ENCODE data around the gene IL1RN.
"Not testable (repeated sequence)": the region's sequence is repeated elsewhere in the genome, so short reads cannot be mapped to it uniquely, and the experiment has no call there.

Gene IL1RN, protein sequence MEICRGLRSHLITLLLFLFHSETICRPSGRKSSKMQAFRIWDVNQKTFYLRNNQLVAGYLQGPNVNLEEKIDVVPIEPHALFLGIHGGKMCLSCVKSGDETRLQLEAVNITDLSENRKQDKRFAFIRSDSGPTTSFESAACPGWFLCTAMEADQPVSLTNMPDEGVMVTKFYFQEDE

DNA sequence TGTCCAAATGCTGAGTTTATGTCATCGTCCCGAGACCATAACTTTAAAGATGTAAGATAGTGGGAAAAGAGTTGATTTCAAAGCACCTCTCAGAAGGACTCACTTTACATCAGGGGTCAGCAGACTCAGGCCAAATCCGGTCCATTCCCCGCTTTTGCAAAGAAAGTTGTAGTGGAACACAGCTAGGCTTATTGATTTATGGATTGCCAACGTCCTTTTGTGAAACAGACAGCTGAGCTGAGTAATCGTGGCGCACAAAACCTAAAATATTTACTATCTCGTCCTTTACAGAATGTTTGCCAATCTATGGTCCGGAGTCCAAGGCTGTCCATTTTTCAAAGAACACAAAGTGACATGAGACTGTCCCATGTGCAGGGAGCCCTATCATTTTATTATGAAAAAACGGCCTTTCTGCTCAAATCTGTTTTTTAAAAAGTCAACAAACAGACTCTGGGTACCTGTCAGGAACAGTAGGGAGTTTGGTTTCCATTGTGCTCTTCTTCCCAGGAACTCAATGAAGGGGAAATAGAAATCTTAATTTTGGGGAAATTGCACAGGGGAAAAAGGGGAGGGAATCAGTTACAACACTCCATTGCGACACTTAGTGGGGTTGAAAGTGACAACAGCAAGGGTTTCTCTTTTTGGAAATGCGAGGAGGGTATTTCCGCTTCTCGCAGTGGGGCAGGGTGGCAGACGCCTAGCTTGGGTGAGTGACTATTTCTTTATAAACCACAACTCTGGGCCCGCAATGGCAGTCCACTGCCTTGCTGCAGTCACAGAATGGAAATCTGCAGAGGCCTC lies at the start of gene IL1RN:
Gene IL1RN (plus strand): TSS at position 754 of the 801 bp plus-strand sequence. CDS start 27 bp downstream, at position 781.
- DNase-seq (ENCODE audit: low read depth) = no peak

DNA sequence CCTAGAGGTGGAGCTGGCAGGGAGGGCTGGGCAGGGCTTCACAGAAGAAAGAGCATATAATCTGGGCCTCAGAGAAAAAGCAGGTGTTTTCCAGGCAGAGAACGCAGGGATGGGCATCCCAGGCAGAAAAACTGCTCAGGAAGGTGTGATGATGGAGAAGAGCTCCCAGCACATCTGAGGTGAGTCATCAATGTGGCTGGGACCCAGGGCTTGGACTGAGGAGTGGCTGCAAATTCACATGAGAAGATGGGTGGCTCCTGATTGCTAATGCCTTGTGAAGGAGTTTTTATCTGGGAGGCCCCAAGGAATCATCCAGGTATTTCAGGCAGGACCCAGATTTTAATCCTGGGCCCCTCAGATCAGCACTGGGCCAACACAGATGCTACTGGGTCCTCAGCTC lies 49.5 kb upstream of the IL1RN start:
- no peak for DNase-seq (ENCODE audit: low read depth)

DNA sequence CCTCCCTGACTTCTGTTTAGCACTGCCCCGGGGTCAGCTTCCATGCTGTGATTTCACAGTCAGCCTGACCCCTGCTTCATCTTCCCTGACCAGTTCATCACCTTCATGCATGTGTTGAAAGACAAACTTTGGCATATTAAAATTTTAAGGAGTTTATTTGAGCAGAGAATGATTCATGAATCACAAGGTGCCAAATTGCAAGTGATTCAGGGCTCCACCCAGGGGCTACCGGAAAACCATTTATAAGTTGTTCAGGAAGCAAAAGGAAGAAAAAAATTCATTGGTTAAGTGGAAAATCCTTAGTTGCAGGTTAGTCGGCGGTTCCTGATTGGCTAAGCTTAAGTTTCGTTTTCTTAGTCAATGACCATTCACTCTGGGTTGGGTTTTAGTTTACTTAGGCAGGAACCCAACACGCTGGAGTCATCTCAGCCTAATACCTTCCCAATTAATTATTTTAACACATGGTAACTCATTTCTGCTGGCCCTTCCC lies 49.0 kb upstream of the IL1RN start:
- DNase-seq (ENCODE audit: low read depth) = no peak

DNA sequence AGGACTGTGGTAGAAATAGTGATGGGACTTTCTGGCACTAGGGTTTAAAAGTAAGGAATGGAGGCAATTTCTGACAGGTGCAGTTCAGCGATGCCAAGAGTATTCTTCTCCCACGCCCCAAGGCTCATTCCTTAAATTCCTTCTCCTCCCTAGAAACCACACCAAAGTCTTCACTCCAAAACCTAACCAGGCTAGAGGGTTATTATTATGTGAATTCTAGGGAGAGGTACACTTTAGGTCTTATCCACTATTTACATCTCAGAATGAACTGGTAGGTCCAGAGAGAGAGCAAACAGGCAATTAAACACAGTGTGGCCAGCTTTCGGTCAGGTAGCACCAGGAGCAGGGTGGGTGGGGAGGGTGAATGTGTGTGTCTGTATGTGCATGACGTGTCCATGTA lies 48.3 kb upstream of the IL1RN start:
- DNase-seq (ENCODE audit: low read depth) = no peak

DNA sequence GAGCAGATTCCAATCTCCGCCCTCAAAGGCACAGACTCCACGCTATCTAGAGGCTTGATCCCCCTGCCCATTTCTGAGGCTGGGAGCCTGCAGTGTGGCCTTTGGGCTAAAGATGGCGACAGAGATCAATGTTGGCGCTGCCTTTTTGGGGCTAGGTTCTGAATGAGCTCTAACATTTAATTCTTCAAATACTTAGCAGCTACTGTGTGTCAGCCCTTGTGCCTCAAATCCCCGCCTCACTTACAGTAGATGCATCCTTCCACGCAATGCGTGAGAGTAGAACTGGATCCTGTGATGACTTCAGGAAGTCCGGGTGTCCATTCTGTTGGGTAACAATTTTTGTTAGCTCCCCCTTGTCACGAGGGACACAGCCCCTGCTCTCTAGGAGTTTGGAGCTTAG lies 47.3 kb upstream of the IL1RN start:
- no peak for DNase-seq (ENCODE audit: low read depth)

DNA sequence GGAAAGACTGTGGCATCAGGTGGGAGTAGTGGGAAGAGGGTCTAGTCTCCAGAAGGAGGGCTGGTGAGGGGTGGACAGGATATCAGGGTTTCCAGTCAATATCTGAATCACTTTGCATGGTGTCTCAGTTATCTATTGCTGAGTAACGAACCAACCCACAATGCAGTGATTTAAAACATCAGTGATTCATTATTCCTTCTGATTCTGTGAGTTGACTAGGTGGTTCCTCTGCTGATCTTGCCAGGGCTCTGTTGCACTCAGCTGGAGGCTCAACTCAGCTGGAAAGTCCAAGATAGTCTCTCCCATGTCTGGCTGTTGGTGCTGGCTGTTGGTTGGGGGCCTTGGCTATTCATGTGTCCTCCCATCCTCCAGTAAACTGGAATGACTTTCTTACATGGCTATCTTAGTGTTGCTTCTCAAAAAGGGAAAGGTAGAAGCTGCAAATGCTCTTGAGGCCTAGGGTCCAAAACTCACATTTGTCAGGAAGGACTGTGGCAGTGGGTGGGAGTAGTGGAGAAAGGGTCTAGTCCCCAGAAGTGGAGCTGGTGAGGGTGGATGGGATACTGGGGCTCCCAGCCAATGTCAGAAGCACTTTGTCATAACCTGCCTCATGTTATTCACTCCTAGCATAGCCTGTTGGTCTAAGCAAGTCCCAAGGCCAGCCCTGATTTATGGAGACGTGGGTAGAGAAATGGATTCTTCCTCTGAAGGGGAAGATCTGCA lies 45.7 kb upstream of the IL1RN start:
- DNase-seq (ENCODE audit: low read depth) = no peak

DNA sequence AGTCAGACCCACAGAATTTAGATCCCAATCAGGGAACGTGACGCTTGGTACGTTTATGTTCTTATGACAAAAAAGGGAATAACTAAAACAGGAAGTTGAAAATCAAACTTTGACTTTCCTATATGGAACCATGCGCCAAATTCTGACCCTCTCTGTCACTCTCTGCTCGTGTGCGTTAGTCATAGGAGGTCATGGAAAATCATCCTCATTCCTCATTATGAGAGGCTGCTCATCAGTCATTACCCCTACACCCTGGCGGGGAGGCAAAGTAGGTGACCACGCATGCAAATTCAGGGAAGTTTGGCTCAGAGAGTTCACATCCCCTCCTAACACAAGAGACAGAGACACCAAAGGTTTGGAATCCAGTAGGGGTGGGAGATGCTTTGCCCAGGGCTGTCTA lies 44.1 kb upstream of the IL1RN start:
- no peak for DNase-seq (ENCODE audit: low read depth)

DNA sequence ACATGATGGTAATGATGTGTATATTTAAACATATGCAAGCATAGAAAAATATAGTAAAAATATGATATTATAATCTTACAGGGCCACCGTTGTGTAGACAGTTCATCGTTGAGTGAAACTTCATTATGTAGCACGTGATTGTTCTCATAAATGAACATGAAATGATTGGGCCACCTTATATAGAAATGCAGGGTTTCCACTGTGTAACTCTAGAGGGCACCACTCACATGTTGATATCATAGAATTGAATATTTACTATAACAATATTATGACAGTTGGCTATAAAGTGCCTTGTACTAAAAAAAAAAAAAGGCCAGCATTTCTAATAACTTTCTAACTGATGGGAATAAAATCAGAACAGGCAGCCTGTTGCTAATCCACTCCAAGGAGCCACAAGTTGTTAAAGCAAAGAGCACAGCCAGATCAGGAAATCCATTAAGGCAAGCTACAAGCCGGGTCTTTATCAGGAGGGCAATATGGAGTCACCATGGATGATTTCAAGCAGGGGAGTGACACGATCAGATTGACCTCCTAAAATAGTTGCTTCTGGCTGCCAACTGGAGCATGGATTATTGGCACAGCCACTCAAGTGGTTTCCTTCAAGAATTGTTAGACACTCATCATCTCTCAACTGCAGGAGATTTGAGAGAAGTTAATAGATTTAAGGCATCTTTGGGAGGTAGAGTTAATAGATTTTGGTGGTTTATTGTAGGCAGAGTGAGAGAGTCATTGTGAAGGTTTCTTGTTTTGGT lies 43.0 kb upstream of the IL1RN start:
- no peak for DNase-seq (ENCODE audit: low read depth)

DNA sequence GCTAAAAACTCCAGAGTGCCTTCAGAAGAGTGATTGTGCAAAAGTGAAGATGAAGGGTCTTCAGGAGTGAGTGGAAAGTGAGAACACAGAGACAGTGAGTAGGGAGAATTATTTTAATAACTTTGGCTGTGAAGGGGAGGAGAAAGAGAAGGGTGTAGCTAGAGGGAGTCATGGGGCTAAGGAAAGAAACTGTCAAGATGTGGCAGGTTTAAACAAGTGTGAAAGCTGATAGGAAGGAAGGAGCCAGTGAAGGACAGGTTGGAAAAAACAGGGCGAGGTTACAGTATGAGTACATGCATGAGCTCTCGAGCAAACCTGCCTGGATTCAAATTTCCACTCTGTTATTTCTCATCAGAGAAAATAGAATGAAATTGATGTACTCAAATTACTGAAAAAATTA lies 41.9 kb upstream of the IL1RN start:
- DNase-seq (ENCODE audit: low read depth) = no peak

DNA sequence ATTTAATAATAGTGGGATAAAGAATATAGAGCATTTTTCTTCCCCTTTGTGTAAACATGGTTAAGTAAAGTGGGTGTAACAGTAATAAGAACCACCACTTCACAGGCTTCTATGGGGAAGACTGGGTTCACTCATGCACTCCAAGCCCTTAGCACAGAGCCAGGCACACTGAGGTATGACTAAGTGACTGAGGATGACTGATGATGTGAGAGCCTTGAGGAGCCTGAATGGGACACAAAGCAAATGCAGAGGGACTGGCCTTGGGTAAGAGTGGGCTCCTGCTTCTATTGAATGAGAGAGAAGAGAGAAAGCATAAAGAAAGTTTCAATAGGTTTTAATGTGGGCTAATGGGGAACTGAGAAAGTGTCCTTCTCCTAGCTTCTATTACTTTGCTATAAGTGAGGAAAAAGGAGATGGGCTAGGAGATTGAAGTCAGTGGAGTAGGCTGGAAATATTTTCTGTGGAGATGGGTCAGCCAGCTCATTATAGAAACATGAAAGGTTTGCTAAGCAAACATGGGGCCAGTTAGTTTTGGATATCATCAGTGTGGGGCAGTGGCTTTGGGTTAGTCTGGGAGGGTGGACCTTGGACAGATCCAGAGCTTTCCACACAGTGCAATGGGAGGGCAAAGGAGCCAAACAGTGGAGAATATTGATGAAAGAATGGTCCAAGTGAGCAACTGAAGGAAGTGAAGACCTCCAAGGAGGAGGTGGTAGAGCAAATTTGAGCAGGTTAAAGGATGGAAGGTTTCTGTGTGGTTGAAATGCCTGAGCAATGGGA lies 39.0 kb upstream of the IL1RN start:
- no peak for DNase-seq (ENCODE audit: low read depth)

DNA sequence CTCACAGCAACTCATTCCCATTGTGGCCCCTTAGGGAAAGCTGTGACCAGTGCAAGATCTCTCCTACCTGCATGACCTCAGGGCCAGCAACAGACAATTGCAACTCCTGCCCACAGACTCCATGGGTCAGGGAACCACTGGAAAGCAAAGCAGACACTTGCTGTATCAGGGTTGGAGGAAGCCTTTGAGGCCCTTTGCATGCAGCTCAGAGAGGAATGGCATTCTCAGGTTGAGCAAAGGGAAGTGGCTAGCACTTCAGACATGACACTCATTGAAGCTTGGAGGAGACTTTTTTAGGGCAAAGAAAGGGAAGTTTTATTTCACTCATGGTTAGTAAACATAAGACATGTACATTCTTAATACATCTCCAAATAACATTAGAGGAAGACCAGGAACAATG lies 37.5 kb upstream of the IL1RN start:
- DNase-seq (ENCODE audit: low read depth) = no peak

DNA sequence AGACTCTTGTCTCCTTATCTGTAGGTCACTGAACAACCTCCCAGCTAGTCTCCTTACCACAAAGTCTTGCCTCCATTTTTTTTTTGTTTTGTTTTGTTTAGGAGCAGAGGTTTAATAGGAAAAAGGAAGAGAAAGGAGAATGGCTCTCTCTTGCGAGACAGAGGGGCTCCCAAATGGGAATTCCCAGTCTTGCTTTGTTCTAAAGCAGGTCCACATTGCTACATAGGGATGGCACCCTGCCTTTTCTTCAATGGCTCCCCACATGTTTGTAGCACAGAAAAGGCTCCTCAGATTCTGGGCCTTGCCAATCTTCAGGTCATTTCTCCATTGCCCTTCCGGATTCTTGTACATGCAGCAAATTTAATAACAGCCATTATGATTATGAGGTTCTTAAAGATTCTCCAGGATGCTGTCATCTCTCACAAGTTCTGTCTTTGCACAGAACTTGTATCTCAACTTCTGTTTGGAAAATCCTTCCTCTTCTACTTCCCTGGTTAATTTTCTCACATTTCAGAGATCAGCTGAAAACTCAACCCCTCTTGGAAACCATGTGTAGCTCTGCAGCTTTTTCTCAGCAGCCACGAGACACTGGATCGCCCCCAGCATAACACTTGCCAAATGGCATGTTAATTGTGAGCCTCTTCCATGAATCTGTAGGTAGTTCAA lies 36.0 kb upstream of the IL1RN start:
- DNase-seq (ENCODE audit: low read depth) = no peak

DNA sequence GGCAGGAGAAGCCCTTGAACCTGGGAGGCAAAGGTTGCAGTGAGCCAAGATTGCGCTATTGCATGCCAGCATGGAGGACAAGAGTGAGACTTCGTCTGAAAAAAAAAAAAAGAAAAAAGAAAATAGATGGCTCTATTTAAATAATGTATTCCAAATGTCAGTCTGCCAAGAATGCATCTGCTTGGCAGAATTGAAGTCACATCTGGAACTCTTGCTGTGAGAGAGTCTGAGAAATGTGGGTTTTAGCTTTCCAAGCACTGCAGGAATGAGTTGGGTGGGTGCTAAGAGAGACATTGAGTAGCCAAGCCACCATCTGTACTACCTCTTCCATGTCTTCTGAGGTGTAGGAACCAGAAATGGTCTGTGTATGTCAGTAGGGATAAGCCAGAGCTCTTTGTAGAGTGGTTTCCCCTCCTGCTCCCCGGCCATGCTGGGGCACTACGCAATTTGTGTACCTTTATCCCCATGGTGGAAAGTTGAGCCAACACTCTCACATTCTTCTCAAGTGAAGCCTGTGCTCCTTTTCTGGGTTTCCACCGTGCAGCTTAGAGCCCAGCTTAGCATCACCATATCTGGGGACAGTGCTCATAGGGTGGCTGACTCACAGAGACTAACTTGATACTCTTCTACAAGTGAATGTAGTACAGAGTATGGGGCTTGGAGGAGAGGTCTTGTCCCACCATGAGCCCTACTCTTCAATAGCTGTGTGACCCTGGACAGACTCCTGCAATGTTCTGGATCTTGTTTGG lies 34.4 kb upstream of the IL1RN start:
- no peak for DNase-seq (ENCODE audit: low read depth)

DNA sequence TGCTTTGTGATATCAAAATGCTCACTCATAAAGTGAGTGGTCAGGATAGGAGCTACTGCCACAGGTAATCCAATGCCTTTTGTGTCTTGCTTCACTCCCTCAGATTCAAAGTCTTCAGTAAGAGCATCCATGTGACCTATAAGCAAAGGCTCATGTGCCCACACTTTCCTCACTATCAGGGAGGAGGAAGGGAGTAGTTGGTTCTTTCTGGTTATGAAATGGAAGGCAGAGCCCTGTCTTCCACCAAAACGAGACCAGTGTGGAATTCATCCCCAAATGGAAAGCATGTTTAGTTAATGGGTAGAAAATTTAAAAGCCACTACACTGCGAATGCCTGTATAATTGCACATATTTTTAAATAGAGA lies 33.8 kb upstream of the IL1RN start:
- no peak for DNase-seq (ENCODE audit: low read depth)

DNA sequence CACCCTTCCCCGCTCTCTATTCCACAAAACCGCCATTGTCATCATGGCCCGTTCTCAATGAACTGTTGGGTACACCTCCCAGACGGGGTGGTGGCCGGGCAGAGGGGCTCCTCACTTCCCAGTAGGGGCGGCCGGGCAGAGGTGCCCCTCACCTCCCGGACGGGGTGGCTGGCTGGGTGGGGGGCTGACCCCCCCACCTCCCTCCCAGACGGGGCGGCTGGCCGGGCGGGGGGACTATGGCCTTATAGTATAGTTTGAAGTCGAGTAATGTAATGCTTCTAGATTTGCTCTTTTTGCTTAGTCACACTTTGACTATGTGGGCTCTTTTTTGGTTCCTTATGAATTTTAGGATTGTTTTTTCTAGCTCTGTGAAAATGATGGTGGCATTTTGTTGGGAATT lies 31.1 kb upstream of the IL1RN start:
- DNase-seq (ENCODE audit: low read depth) = not testable (repeated sequence)

DNA sequence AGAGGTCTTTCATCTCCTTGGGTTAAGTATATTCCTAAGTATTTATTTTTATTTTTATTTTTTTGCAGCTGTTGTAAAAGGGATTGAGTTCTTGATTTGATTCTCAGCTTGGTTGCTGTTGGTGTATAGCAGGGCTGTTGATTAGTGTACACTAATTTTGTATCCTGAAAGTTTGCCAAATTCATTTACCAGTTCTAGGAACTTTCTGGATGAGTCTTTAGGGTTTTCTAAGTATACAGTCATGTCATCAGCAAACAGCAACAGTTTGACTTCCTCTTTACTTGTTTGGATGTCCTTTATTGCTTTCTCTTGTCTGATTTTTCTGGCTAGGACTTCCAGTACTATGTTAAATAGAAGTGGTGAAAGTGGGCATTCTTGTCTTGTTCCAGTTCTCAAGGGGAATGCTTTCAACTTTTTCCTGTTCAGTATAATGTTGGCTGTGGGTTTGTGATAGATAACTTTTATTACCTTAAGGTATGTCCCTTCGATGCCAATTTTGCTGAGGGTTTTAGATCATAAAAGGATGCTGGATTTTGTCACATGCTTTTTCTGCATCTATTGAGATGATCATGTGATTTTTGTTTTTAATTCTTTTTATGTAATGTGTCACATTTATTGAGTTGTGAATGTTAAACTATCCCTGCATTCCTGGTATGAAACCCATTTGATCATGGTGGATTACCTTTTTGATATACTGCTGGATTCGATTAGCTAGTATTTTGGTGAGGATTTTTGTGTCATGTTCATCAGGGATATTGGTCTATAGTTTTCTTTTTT lies 30.4 kb upstream of the IL1RN start:
- not testable (repeated sequence) for DNase-seq (ENCODE audit: low read depth)

DNA sequence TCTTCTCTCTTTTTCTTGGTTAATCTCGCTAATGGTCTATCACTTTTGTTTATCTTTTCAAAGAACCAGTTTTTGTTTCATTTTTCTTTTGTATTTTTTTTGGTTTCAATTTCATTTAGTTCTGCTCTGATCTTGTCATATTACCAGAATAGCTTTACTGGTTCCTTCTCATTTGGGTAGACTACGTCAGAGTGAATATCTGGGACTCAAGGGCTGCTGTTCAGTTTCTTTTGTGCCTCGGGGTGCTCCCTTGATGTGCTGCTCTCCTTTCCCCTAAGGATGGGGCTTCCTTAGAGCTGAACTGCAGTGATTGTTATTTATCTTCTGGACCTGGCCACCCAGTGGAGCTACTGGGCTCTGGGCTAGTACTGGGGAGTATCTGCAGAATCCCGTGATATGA lies 29.4 kb upstream of the IL1RN start:
- no peak for DNase-seq (ENCODE audit: low read depth)

DNA sequence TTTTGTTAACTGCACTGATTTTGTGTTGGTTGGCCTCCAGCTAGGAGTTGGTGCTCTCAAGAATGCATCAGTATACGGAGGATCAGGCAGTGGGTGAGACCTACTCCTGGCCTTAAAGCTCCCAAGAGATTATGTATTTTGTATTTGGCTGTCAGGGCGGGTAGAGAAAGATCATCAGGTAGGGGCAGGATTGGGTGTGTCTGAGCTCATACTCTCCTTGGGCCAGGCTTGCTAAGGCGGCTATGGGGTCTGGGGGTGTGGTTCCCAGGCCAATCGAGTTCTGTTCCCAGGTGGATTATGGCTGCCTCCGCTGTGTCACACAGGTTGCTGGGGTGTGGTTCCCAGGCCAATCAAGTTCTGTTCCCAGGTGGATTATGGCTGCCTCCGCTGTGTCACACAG lies 28.9 kb upstream of the IL1RN start:
- DNase-seq (ENCODE audit: low read depth) = no peak

DNA sequence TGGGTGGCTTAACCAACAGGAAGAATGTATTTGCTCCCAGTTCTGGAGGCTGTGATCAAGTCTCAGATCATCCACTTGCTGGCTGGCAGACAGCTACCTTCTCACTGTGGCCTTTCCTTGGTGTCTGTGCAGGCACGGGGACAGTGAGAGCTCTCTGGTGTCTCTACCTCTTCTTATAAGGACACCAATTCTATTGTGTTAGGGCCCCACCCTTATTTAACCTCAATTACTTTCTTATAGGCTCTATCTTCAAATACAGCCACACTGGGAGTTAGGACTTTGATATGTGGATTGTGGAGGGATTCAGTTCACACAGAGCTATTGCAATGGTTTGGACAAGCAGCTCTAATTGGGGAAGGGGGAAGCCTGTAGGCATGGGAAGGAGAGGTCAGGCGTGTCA lies 25.3 kb upstream of the IL1RN start:
- DNase-seq (ENCODE audit: low read depth) = no peak

DNA sequence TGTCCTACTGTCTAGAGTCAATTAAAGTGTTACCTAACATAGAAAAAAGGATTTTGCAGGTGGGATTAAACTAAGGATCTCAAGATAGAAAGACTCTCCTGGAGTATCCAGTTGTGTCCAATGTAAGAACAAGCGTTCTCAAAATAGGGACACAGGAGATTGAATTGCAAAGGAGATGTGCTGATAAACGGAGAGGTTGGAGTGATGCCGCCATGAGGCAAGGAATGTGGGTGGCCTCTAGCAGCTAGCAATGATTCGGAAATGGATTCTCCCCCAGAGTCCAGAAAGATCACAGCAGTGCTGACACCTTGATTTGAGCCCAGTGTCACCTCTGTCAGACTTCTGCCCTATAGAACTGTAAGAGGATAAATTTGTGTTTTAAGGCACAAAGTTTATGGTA lies 24.1 kb upstream of the IL1RN start:
- no peak for DNase-seq (ENCODE audit: low read depth)
